NK-92 treated with Interleukin-12 subunit alpha and Interleukin-12 subunit beta, amount 100 ng/mL, for 24 hours (cell line): Measurements from ENCODE around the gene GMDS.

Experiments
- DNase-seq: peaks from one replicate; lab custom pipeline; 2025; lab: John Stamatoyannopoulos, UW

Gene GMDS

GRCh38 chr6:1895721-1896120 lies 349.7 kb downstream of the GMDS start:
- DNase-seq = no peak

- no peak for DNase-seq
These were observed 350.5 kb downstream of the GMDS start for GRCh38 chr6:1894954-1895353.

- peak; percentile 1 for DNase-seq
These were observed 351.8 kb downstream of the GMDS start for GRCh38 chr6:1893470-1894130.

- DNase-seq = no peak
These were observed 352.7 kb downstream of the GMDS start for GRCh38 chr6:1892716-1893115.

GRCh38 chr6:1890987-1891386 lies 354.4 kb downstream of the GMDS start:
- no peak for DNase-seq

- DNase-seq = no peak
These were observed 355.3 kb downstream of the GMDS start for GRCh38 chr6:1890071-1890470.

GRCh38 chr6:1885576-1886011 lies 359.8 kb downstream of the GMDS start:
- DNase-seq = no peak

- DNase-seq = no peak
These were observed 361.1 kb downstream of the GMDS start for GRCh38 chr6:1884313-1884712.

GRCh38 chr6:1878330-1878729 lies 367.1 kb downstream of the GMDS start:
- DNase-seq = no peak

- DNase-seq = no peak
These were observed 371.6 kb downstream of the GMDS start for GRCh38 chr6:1873781-1874180.

- no peak for DNase-seq
These were observed 372.7 kb downstream of the GMDS start for GRCh38 chr6:1872649-1873131.

GRCh38 chr6:1871724-1872315 lies 373.6 kb downstream of the GMDS start:
- no peak for DNase-seq

GRCh38 chr6:1870932-1871331 lies 374.5 kb downstream of the GMDS start:
- no peak for DNase-seq

- no peak for DNase-seq
These were observed 375.2 kb downstream of the GMDS start for GRCh38 chr6:1870251-1870650.

GRCh38 chr6:1869769-1870168 lies 375.6 kb downstream of the GMDS start:
- no peak for DNase-seq

GRCh38 chr6:1869308-1869707 lies 376.1 kb downstream of the GMDS start:
- DNase-seq = no peak

GRCh38 chr6:1868561-1869261 lies 376.7 kb downstream of the GMDS start:
- no peak for DNase-seq

- no peak for DNase-seq
These were observed 378.2 kb downstream of the GMDS start for GRCh38 chr6:1867197-1867596.

- DNase-seq = no peak
These were observed 379.8 kb downstream of the GMDS start for GRCh38 chr6:1865585-1865984.

- no peak for DNase-seq
These were observed 380.9 kb downstream of the GMDS start for GRCh38 chr6:1864496-1864895.

GRCh38 chr6:1862411-1862810 lies 383.0 kb downstream of the GMDS start:
- no peak for DNase-seq

GRCh38 chr6:1860756-1861348 lies 384.6 kb downstream of the GMDS start:
- DNase-seq = no peak

- DNase-seq = no peak
These were observed 386.5 kb downstream of the GMDS start for GRCh38 chr6:1858859-1859258.
